GM12878 (cell line): ENCODE results near the gene ADAM15. TPM values are rescaled to one million over a fixed set of nuclear protein-coding genes. Genes with fewer than 3 reads are reported as not detected.

Experiments
- BHLHE40 ChIP-seq, 2 experiments: fragments of 450-650 bp in 1 of 2; IDR thresholded peaks; 2 replicates each; pipeline ENCODE4 v1.6.1; 2011 to 2017; ENCODE audit warnings: low read depth in 2 of 2, borderline replicate concordance in 1 of 2, improper control_type of control experiment in 1 of 2, low read length in 1 of 2, mild to moderate bottlenecking in 1 of 2
- CEBPB ChIP-seq, 2 experiments: fragments of 150-350 bp in 1 of 2; IDR thresholded peaks; 2 replicates each; pipeline ENCODE4 v1.6.1; 2012 to 2014; ENCODE audit warnings: low read depth in 2 of 2, low read length in 2 of 2, borderline replicate concordance in 1 of 2, inconsistent platforms in 1 of 2
- LARP7 ChIP-seq: fragments of 450-650 bp; IDR thresholded peaks from 2 replicates; pipeline ENCODE4 v1.6.1; 2017; ENCODE audit warnings: mild to moderate bottlenecking
- NR2F1 ChIP-seq: fragments of 450-650 bp; conservative IDR thresholded peaks from 2 replicates; pipeline ENCODE4 v1.6.1; 2017; ENCODE audit warnings: mild to moderate bottlenecking
- RAD51 ChIP-seq: fragments of 450-650 bp; IDR thresholded peaks from 2 replicates; pipeline ENCODE4 v1.6.1; 2016; ENCODE audit warnings: moderate library complexity, mild to moderate bottlenecking, inconsistent platforms
- RFX5 ChIP-seq: IDR thresholded peaks from 2 replicates; pipeline ENCODE4 v1.6.1; 2011; ENCODE audit warnings: low read depth, low read length, improper control_type of control experiment
- RUNX3 ChIP-seq: IDR thresholded peaks from 2 replicates; pipeline ENCODE4 v1.6.1; 2012; ENCODE audit warnings: low read length, inconsistent platforms
- SMC3 ChIP-seq: IDR thresholded peaks from 2 replicates; pipeline ENCODE4 v1.6.1; 2011; ENCODE audit warnings: low read length, improper control_type of control experiment, borderline replicate concordance
- STAT3 ChIP-seq: IDR thresholded peaks from 2 replicates; pipeline ENCODE4 v1.6.1; 2011; ENCODE audit warnings: low read depth, low read length, improper control_type of control experiment
- YY1 ChIP-seq: IDR thresholded peaks from 2 replicates; pipeline ENCODE4 v1.6.1; 2011; ENCODE audit warnings: low read depth, mild to moderate bottlenecking, low read length
- polyA plus RNA-seq, 11 experiments: library from polyadenylated mRNA; depleted of rRNA in 4 of 11; unstranded in 6 of 11; stranded (reverse) in 5 of 11; fragments of >200 nt; fragmentation: Nextera tagmentation in 4 of 11; fragmentation: Illumina TruSeq in 1 of 11; extraction: Ambion mirVana in 4 of 11; extraction: Trizol in 1 of 11; gene quantifications; 1 replicate in 1 of 11; 2 replicates in 10 of 11; pipeline versions ENCODE4 v1.2.1 to v1.2.3, GENCODE V29; 2011 to 2016; ENCODE audit warnings: inconsistent platforms in 2 of 11, missing spikeins in 2 of 11, low read depth in 1 of 11
- total RNA-seq, 4 experiments: library from RNA; depleted of rRNA in 3 of 4; stranded (reverse); fragments of >200 nt in 3 of 4; fragmentation: Illumina TruSeq in 1 of 4; extraction: Trizol in 1 of 4; gene quantifications; 2 replicates each; pipeline versions ENCODE4 v1.2.1 to v1.2.3, GENCODE V29; 2013 to 2021
- TF ChIP-seq, protein P1 (sequence below): fragments of 450-650 bp; IDR thresholded peaks from 2 replicates; pipeline ENCODE4 v1.6.1; 2017; ENCODE audit warnings: low read depth, mild to moderate bottlenecking, moderate library complexity
- TF ChIP-seq, protein P2 (sequence below): fragments of 450-650 bp; IDR thresholded peaks from 2 replicates; pipeline ENCODE4 v1.6.1; 2016; ENCODE audit warnings: mild to moderate bottlenecking
- TF ChIP-seq, protein P3 (sequence below): IDR thresholded peaks from 2 replicates; pipeline ENCODE4 v1.6.1; 2012; ENCODE audit warnings: low read depth, low read length, improper control_type of control experiment
- TF ChIP-seq, protein P4 (sequence below): IDR thresholded peaks from 2 replicates; pipeline ENCODE4 v1.6.1; 2011; ENCODE audit warnings: borderline replicate concordance, low read depth, mild to moderate bottlenecking, moderate library complexity, mixed read lengths, low read length; ENCODE audit not compliant: insufficient read depth; ENCODE audit errors: extremely low read length
- TF ChIP-seq, protein P5 (sequence below): IDR thresholded peaks from 2 replicates; pipeline ENCODE4 v1.6.1; 2011; ENCODE audit warnings: borderline replicate concordance, low read depth, mild to moderate bottlenecking, moderate library complexity, low read length; ENCODE audit not compliant: insufficient read depth, poor library complexity, severe bottlenecking

The ADAM15 gene
- total and polyA plus RNA-seq, 10 of the 15 experiments (the other 5 are each of a cell fraction or from before 2014, with no cell fraction given) = 0.29 to 38.8 (median 14.7) TPM

DNA sequence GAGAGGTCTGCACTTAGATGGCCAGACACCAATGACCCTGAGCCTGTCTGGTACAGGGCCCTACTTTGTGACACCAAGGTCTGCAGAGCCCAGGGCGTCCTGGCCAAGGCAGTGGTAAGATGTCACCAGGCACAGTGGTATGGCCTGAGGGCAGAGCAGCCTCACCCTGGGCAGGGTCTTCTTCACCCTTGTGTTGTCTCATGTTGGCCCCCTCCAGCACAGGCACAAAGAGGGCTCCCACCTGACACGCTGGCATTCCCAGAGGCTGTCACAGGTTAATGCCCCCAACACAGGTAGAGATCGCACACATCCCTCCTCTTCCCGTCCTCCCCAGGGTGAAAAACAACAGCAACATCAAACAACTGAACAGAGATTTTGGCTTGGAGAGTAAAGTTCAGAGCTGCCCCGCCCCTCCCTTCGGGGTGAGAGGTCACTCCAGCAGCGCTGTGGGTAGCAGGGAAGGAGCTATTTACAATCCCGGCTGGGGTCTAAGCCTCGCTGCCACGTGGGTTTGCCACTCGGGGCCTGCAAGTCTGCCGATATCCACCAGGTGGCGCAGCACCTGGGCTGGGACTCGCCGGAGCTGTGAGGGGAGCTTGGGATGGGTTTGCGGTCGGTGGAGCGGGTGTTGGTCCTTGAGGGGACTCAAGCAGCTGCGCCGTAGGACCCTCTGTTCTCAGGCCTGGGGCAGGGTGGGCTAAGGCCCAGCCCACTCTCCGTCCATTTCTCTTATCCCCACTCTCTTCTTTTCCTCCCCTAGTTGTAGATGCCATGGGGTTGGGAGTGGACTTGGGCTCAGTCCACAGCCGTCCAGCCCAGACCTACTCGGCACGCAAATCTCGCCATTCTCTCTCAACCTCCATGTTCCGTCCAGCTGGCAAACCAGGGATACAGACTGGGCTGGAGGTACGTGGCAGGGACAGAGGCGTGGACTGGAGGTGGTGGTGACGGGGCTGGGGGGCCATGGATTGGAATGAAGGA is 40.2 kb downstream of the ADAM15 start (continued):
- TF ChIP-seq, protein P1, sequence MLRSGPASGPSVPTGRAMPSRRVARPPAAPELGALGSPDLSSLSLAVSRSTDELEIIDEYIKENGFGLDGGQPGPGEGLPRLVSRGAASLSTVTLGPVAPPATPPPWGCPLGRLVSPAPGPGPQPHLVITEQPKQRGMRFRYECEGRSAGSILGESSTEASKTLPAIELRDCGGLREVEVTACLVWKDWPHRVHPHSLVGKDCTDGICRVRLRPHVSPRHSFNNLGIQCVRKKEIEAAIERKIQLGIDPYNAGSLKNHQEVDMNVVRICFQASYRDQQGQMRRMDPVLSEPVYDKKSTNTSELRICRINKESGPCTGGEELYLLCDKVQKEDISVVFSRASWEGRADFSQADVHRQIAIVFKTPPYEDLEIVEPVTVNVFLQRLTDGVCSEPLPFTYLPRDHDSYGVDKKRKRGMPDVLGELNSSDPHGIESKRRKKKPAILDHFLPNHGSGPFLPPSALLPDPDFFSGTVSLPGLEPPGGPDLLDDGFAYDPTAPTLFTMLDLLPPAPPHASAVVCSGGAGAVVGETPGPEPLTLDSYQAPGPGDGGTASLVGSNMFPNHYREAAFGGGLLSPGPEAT = no peak
- TF ChIP-seq, protein P2, sequence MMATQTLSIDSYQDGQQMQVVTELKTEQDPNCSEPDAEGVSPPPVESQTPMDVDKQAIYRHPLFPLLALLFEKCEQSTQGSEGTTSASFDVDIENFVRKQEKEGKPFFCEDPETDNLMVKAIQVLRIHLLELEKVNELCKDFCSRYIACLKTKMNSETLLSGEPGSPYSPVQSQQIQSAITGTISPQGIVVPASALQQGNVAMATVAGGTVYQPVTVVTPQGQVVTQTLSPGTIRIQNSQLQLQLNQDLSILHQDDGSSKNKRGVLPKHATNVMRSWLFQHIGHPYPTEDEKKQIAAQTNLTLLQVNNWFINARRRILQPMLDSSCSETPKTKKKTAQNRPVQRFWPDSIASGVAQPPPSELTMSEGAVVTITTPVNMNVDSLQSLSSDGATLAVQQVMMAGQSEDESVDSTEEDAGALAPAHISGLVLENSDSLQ = no peak
- no peak for TF ChIP-seq BHLHE40 (IDR thresholded peaks at IDR 0.05; ENCODE audit: borderline replicate concordance in 1 of 2, low read depth in 2 of 2, low read length in 1 of 2)
- TF ChIP-seq, protein P3, sequence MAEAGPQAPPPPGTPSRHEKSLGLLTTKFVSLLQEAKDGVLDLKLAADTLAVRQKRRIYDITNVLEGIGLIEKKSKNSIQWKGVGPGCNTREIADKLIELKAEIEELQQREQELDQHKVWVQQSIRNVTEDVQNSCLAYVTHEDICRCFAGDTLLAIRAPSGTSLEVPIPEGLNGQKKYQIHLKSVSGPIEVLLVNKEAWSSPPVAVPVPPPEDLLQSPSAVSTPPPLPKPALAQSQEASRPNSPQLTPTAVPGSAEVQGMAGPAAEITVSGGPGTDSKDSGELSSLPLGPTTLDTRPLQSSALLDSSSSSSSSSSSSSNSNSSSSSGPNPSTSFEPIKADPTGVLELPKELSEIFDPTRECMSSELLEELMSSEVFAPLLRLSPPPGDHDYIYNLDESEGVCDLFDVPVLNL = no peak
- TF ChIP-seq, protein P4, sequence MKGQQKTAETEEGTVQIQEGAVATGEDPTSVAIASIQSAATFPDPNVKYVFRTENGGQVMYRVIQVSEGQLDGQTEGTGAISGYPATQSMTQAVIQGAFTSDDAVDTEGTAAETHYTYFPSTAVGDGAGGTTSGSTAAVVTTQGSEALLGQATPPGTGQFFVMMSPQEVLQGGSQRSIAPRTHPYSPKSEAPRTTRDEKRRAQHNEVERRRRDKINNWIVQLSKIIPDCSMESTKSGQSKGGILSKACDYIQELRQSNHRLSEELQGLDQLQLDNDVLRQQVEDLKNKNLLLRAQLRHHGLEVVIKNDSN = peak; percentile 68
- TF ChIP-seq, protein P5, sequence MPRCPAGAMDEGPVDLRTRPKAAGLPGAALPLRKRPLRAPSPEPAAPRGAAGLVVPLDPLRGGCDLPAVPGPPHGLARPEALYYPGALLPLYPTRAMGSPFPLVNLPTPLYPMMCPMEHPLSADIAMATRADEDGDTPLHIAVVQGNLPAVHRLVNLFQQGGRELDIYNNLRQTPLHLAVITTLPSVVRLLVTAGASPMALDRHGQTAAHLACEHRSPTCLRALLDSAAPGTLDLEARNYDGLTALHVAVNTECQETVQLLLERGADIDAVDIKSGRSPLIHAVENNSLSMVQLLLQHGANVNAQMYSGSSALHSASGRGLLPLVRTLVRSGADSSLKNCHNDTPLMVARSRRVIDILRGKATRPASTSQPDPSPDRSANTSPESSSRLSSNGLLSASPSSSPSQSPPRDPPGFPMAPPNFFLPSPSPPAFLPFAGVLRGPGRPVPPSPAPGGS = no peak
- peak; percentile 96 for TF ChIP-seq SMC3
- no peak for TF ChIP-seq CEBPB (IDR thresholded peaks at IDR 0.05; ENCODE audit: borderline replicate concordance in 1 of 2, low read depth in 2 of 2, low read length in 2 of 2)
- no peak for TF ChIP-seq NR2F1
- TF ChIP-seq RUNX3 = peak; percentile 42; the same call in 1 of the 2 replicates
- peak; percentile 34; the same call in 1 of the 2 replicates for TF ChIP-seq RAD51
- no peak for TF ChIP-seq STAT3
- peak; percentile 63 for TF ChIP-seq YY1
- no peak for TF ChIP-seq RFX5
- TF ChIP-seq LARP7 = peak; percentile 48; the same call in 1 of the 2 replicates
